ENCODE measurements around the gene STX10. TPM values are rescaled to one million over a fixed set of nuclear protein-coding genes. Genes with fewer than 3 reads are reported as not detected.

Gene STX10
- total and polyA plus RNA-seq, 9 of the 15 experiments (the other 6 are each of a cell fraction or from before 2014, with no cell fraction given), result 0.51 to 66.3 (median 31.0) TPM

DNA sequence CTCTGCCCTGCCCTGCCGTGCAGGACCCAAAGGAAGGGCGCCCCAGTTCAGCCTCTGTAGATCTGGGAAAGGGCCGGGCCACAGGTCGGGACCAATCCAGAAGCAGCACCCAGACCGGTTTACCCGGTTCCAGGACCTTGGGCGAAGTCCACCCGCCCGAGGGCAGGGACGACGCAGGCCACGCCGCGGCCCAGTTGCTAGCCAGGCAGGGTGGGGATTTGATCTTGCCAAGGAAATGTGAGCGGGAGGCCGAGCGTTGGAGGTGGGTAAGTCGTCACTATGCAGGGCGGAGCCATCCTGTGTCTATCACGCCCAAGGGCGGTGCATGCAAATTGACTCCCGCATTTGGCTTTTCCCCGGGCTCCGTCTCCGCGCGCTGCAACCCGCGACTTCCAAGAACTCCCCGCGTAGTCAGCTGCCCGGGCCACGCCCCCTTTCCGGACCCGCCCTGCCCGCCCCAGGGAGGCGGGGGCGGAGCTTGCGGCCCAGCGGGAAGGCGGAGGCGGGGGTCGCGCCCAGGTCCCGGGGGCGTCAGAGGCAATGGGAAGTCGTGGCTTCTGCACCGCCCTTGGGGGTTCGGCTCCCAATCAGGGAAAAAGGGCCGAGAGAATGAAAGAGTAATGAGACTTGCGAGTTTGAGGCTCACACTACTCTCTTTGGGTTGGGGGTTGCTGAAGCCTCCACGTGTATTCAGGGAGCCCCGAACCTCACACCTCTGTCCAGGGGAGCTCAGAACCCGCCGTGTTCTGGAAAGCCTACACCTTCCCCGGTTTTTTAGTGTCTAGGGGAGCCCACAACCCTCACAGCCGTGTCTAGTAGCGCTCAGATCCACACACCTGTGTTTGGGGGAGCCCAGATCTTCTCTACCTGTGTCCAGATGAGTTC lies 12.8 kb upstream of the STX10 start (continued):
- TF ChIP-seq, protein P1, sequence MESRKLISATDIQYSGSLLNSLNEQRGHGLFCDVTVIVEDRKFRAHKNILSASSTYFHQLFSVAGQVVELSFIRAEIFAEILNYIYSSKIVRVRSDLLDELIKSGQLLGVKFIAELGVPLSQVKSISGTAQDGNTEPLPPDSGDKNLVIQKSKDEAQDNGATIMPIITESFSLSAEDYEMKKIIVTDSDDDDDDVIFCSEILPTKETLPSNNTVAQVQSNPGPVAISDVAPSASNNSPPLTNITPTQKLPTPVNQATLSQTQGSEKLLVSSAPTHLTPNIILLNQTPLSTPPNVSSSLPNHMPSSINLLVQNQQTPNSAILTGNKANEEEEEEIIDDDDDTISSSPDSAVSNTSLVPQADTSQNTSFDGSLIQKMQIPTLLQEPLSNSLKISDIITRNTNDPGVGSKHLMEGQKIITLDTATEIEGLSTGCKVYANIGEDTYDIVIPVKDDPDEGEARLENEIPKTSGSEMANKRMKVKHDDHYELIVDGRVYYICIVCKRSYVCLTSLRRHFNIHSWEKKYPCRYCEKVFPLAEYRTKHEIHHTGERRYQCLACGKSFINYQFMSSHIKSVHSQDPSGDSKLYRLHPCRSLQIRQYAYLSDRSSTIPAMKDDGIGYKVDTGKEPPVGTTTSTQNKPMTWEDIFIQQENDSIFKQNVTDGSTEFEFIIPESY (CRISPR knock-in tag; IDR thresholded peaks at IDR 0.05), result no peak
- TF ChIP-seq PCBP1 (IDR thresholded peaks at IDR 0.05; ENCODE audit: low read depth, low read length, poor library complexity, severe bottlenecking), result peak; percentile 49
- TF ChIP-seq, protein P2, sequence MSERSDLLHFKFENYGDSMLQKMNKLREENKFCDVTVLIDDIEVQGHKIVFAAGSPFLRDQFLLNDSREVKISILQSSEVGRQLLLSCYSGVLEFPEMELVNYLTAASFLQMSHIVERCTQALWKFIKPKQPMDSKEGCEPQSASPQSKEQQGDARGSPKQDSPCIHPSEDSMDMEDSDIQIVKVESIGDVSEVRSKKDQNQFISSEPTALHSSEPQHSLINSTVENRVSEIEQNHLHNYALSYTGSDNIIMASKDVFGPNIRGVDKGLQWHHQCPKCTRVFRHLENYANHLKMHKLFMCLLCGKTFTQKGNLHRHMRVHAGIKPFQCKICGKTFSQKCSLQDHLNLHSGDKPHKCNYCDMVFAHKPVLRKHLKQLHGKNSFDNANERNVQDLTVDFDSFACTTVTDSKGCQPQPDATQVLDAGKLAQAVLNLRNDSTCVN (CRISPR knock-in tag; IDR thresholded peaks at IDR 0.05), result 0 out of 2 replicates have a peak, but pooled peaks have one; percentile 9
- TF ChIP-seq, protein P3, sequence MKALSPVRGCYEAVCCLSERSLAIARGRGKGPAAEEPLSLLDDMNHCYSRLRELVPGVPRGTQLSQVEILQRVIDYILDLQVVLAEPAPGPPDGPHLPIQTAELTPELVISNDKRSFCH (CRISPR knock-in tag; IDR thresholded peaks at IDR 0.05), result no peak
- TF ChIP-seq, protein P3 (tag; IDR thresholded peaks at IDR 0.05), result peak; percentile 65
- peak; percentile 23 for TF ChIP-seq ZFP36 (IDR thresholded peaks at IDR 0.05; ENCODE audit: low read depth, low read length, partially characterized antibody)
- no peak for TF ChIP-seq NFATC3 (IDR thresholded peaks at IDR 0.05)
- TF ChIP-seq GTF2F1 (IDR thresholded peaks at IDR 0.05; ENCODE audit: low read depth, low read length), result peak; percentile 67
- TF ChIP-seq HDAC6 (IDR thresholded peaks at IDR 0.05; ENCODE audit: low read depth, low read length), result no peak
- no peak for TF ChIP-seq NFE2L1 (tag; IDR thresholded peaks at IDR 0.05; ENCODE audit: borderline replicate concordance, low read depth)
- TF ChIP-seq CHD2 (IDR thresholded peaks at IDR 0.05; ENCODE audit: low read depth, low read length), result peak; percentile 36
- no peak for TF ChIP-seq KDM1A (IDR thresholded peaks at IDR 0.05)
- TF ChIP-seq NR1H2 (CRISPR knock-in tag; IDR thresholded peaks at IDR 0.05), result 0 out of 2 replicates have a peak, but pooled peaks have one; percentile 3
- TF ChIP-seq, protein P4, sequence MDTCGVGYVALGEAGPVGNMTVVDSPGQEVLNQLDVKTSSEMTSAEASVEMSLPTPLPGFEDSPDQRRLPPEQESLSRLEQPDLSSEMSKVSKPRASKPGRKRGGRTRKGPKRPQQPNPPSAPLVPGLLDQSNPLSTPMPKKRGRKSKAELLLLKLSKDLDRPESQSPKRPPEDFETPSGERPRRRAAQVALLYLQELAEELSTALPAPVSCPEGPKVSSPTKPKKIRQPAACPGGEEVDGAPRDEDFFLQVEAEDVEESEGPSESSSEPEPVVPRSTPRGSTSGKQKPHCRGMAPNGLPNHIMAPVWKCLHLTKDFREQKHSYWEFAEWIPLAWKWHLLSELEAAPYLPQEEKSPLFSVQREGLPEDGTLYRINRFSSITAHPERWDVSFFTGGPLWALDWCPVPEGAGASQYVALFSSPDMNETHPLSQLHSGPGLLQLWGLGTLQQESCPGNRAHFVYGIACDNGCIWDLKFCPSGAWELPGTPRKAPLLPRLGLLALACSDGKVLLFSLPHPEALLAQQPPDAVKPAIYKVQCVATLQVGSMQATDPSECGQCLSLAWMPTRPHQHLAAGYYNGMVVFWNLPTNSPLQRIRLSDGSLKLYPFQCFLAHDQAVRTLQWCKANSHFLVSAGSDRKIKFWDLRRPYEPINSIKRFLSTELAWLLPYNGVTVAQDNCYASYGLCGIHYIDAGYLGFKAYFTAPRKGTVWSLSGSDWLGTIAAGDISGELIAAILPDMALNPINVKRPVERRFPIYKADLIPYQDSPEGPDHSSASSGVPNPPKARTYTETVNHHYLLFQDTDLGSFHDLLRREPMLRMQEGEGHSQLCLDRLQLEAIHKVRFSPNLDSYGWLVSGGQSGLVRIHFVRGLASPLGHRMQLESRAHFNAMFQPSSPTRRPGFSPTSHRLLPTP (IDR thresholded peaks at IDR 0.05; ENCODE audit: borderline replicate concordance, extremely low read depth, insufficient read length), result peak; percentile 52
- TF ChIP-seq ZNF830 (CRISPR knock-in tag; IDR thresholded peaks at IDR 0.05), result 0 out of 2 replicates have a peak, but pooled peaks have one; percentile 68
- no peak for TF ChIP-seq MCM3 (IDR thresholded peaks at IDR 0.05)
- peak; percentile 60; the same call in 1 of the 2 replicates for TF ChIP-seq ZNF583 (CRISPR knock-in tag; IDR thresholded peaks at IDR 0.05)
- TF ChIP-seq MAZ (CRISPR knock-in tag; conservative IDR thresholded peaks at IDR 0.05 in 1 of 2, IDR thresholded peaks at IDR 0.05 in 1 of 2), result peak; percentile 82 to 83; a peak in 3 of 4 replicates
- TF ChIP-seq ZNF551 (CRISPR knock-in tag; IDR thresholded peaks at IDR 0.05), result no peak
- 0 out of 2 replicates have a peak, but pooled peaks have one; percentile 8 for TF ChIP-seq DPF2 (IDR thresholded peaks at IDR 0.05)

All from K562 (cell line).